Epithelial cell of esophagus (primary cell): ENCODE results near the gene ORC4.
A peak's percentile ranks its signal among the peaks of the same experiment; 100 is the strongest.

Source experiments
- DNase-seq: peaks from one replicate; pipeline ENCODE4 v3.0.0; 2010; ENCODE audit warnings: low read depth
- H3K4me3 ChIP-seq: 2 replicates; pipeline ENCODE4 v1.5.1; 2011; ENCODE audit warnings: mild to moderate bottlenecking, low read length, control low read depth
- CTCF ChIP-seq: IDR thresholded peaks from 2 replicates; pipeline ENCODE4 v1.5.1; 2011; ENCODE audit warnings: low read depth, mild to moderate bottlenecking, low read length, control low read depth, inconsistent platforms; ENCODE audit not compliant: insufficient read depth; ENCODE audit errors: missing control alignments

The ORC4 gene

DNA sequence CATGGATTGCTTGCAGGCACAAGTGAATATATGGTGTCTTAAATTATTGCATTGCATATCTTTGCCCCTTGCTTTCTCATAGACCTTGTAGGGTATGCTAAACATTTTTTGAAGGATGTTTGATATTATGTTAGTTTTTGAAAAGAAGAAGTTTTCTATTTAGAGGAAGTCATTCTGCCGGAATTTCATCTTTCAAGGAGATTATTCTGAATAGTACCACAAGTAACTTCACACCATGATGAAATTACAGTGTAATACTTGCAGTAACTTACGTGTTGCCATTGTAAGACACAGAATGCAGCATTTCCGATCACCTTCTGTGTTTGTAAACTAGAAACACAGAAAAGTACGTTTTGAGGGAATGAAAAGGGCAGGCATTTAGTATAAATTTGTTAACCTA is 103.8 kb downstream of the ORC4 start:
- DNase-seq: no peak
- TF ChIP-seq CTCF: no peak
- H3K4me3 ChIP-seq: no peak overlapping the region

GRCh38 chr2:147916067-147916466 is 104.5 kb downstream of the ORC4 start:
- no peak overlapping the region for H3K4me3 ChIP-seq
- no peak for DNase-seq
- TF ChIP-seq CTCF: no peak

- no peak overlapping the region for H3K4me3 ChIP-seq
- peak; percentile 8 for DNase-seq
- TF ChIP-seq CTCF: no peak
These were observed 106.6 kb downstream of the ORC4 start for GRCh38 chr2:147913701-147914480.

GRCh38 chr2:147910990-147911473 is 109.5 kb downstream of the ORC4 start:
- no peak overlapping the region for H3K4me3 ChIP-seq
- DNase-seq: peak; percentile 71
- TF ChIP-seq CTCF: peak; percentile 66

DNA sequence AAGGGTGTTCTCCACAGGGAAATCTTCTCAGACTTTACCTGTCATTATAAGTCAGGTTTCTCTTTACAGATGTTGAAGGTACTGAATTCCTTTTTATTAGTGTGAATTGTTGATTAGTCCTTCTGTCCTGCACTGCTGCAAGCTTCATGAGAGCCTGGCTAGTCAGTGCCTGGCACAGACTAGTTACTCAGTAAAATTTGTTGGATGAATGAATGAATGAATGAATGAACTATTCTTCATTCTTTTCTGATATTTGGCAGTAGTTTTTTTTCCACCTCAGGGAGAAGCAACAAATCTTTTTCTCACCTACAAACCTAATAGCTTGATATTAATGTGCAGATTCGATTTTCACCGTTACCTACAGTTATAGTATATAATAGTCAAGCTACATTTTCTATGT is 111.4 kb downstream of the ORC4 start:
- DNase-seq: no peak
- TF ChIP-seq CTCF: no peak
- no peak overlapping the region for H3K4me3 ChIP-seq

- H3K4me3 ChIP-seq: no peak overlapping the region
- TF ChIP-seq CTCF: no peak
- DNase-seq: peak; percentile 85
These were observed 116.5 kb downstream of the ORC4 start for GRCh38 chr2:147904051-147904450.

- no peak for DNase-seq
- H3K4me3 ChIP-seq: no peak overlapping the region
- TF ChIP-seq CTCF: no peak
These were observed 131.9 kb downstream of the ORC4 start for GRCh38 chr2:147888680-147889079.
